SK-N-DZ (cell line): Measurements from ENCODE around the gene NUBPL.

Experiments
- small RNA-seq, 2 experiments: library from RNA; depleted of rRNA; stranded (forward); fragments of <200 nt; gene quantifications; one replicate each; pipeline ENCODE3, GENCODE V24; 2014

The NUBPL gene

Small RNA genes within 50 kb of the gene (small RNA-seq; reads per million reads assigned to genes)
- 0 reads per million in 2 experiments for gene RNU6-455P
- 0 reads per million in 2 experiments for gene RNU6-602P
